Testis (tissue), 3 donors: ENCODE measurements around the gene CDH4. TPM values are rescaled to one million over a fixed set of nuclear protein-coding genes. Genes with fewer than 3 reads are reported as not detected.

ENCODE experiments used
- DNase-seq: peaks from one replicate; pipeline ENCODE4 v3.0.0-alpha.2; 2019
- H3K27ac ChIP-seq, 2 donors: fragments of 200-600 bp; sonication (generic); one replicate each; pipeline ENCODE4 v1.5.1; 2019
- H3K27me3 ChIP-seq: fragments of 200-600 bp; sonication (generic); one replicate; pipeline ENCODE4 v1.5.1; 2019
- H3K36me3 ChIP-seq: fragments of 200-600 bp; sonication (generic); one replicate; pipeline ENCODE4 v1.5.1; 2017; ENCODE audit warnings: low read depth; ENCODE audit errors: missing control alignments
- H3K4me1 ChIP-seq: fragments of 200-600 bp; sonication (generic); one replicate; pipeline ENCODE4 v1.5.1; 2019
- H3K4me3 ChIP-seq, 2 donors: fragments of 200-600 bp; sonication (generic); one replicate each; pipeline ENCODE4 v1.5.1; 2017 to 2019
- H3K9me3 ChIP-seq: fragments of 200-600 bp; sonication (generic); one replicate; pipeline ENCODE4 v1.5.1; 2017
- POLR2A ChIP-seq: fragments of 450-650 bp; IDR thresholded peaks from one replicate; pipeline ENCODE4 v1.6.1; 2017; ENCODE audit warnings: antibody characterized with exemption, mild to moderate bottlenecking, moderate library complexity
- WGBS, 2 donors: methylation state at CpG; one replicate each; pipeline ENCODE4 v1.1.5; 2018; 5-methylcytosine and 5-hydroxymethylcytosine counted together
- intact Hi-C: fragments of 100-400 bp; cut with DNase I; formaldehyde crosslinking; loops from one replicate; pipeline ENCODE4 v1.15.1; 2023; ENCODE audit warnings: low total_unique reads
- polyA plus RNA-seq: library from polyadenylated mRNA; stranded (reverse); fragments of 350-450 nt; fragmentation: Illumina TruSeq; extraction: RNeasy Lipid Tissue Mini Kit (QIAGEN cat#74804); gene quantifications from one replicate; pipeline ENCODE4 v1.2.3, GENCODE V29; 2014; ENCODE audit warnings: low read depth, low replicate concordance; ENCODE audit not compliant: insufficient read depth
- total RNA-seq, 2 donors: library from RNA; depleted of rRNA; stranded (reverse); fragments of >200 nt; gene quantifications; one replicate each; pipeline ENCODE4 v1.2.3, GENCODE V29; 2016
- TF ChIP-seq, protein P1 (sequence below), 3 experiments: fragments of 450-650 bp in 2 of 3; fragments of 200-600 bp in 1 of 3; sonication (generic) in 1 of 3; IDR thresholded peaks; one replicate each; pipeline ENCODE4 v1.5.1; 2016 to 2019; ENCODE audit warnings: antibody characterized with exemption in 3 of 3, mild to moderate bottlenecking in 2 of 3, moderate library complexity in 1 of 3

Gene CDH4
- total and polyA plus RNA-seq, 3 donors from 2014 or later, result 1.4 to 3.3 (median 1.9) TPM

DNA sequence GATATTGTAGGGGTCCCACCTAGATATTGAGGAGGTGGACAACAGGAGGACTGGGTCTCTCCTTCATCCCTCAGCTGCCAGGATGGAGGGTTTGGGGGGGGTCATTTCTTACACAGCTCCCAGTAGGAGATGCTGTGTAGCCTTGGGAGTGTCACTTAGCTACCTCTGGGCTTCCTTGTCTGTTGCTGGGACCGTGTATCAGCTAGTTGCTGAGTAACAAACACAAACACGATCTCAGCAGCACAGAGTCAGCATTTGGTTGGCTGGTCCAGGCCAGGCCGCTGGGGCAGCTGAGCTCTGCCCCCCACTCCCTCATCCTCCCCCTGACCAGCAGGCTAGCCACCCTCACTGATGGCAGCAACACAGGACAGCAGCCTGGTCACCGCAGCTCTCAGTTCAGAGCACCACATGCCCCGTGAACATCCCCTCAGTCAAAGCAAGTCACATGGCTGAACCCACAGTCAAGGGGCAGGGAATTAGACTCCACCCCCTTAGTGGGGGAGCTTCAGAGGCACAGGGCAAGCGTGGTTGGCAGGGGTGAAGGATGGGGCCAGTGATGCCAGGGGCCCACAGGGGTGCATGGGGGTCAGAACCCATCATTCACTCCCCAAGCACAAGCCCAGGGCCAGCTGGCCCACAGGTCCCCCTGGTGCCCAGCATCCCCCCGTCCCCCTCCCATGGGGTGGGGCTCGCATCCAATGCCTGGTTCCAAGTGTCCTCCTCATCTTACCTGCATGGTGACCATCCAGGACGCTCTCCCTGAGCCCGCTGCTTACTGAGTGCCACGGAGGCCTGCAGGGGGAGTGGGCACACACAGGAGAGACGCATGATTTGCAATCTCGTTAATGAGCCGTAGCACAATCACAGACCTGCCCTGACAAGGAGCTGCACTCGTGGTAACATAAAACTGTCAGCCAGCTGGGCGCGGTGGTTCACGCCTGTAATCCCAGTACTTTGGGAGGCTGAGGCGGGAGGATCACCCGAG lies 701.3 kb downstream of the CDH4 start:
- 83 to 90% methylated on average over 18 to 20 of the region's 20 CpGs for WGBS, 2 donors
- Histone ChIP-seq H3K36me3 (no peaks in the 10 kb centered on the region), H3K4me3 (no peak overlapping the region), H3K9me3 (no peaks in the 10 kb centered on the region), H3K27ac (no peak overlapping the region), H3K27me3 (no peaks in the 10 kb centered on the region), H3K4me1 (peaks cover 12% of the 10 kb centered on the region)
- intact Hi-C loops, result no loop called here
- TF ChIP-seq, protein P1, sequence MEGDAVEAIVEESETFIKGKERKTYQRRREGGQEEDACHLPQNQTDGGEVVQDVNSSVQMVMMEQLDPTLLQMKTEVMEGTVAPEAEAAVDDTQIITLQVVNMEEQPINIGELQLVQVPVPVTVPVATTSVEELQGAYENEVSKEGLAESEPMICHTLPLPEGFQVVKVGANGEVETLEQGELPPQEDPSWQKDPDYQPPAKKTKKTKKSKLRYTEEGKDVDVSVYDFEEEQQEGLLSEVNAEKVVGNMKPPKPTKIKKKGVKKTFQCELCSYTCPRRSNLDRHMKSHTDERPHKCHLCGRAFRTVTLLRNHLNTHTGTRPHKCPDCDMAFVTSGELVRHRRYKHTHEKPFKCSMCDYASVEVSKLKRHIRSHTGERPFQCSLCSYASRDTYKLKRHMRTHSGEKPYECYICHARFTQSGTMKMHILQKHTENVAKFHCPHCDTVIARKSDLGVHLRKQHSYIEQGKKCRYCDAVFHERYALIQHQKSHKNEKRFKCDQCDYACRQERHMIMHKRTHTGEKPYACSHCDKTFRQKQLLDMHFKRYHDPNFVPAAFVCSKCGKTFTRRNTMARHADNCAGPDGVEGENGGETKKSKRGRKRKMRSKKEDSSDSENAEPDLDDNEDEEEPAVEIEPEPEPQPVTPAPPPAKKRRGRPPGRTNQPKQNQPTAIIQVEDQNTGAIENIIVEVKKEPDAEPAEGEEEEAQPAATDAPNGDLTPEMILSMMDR (IDR thresholded peaks at IDR 0.05), result no peak
- TF ChIP-seq POLR2A, result no peak
- DNase-seq, result no peak

DNA sequence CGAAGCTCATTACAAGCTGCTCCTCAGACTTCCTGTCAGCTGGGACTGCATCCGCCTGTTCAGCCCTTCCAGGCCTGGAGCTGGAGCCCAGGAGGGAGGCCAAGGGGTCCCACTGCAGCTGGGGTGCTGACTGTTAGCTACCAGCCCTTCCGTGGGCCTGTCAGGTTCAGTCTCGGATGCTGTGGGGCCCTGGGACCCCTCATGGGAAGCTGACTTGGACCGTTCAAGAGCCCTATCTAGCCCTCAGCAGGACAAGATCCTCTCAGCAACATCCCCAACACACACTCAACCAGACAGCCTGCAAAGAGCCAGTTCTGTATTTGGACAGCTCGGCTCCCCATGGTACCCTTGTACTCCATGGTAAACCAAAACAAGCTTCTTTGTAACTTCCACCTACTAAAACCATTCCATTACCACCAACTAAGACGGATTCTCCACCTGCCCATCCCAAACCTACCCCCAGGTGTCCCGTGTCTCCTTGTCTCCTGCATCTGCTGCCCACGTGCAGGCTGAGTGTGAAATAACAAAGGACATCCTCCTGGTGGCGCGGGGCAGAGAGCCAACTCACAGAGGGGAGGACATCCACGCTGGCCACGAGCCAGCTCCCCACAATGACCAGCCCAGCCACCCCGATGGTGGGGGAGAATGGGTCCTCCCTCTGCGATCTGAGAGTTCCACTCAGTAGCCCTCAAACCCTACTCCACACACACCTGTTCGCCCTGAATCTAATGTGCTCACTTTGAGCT lies 702.4 kb downstream of the CDH4 start:
- H3K9me3 ChIP-seq, result no peaks in the 10 kb centered on the region
- H3K27ac ChIP-seq, result no peak overlapping the region
- intact Hi-C loops, result no loop called here
- peaks cover 14% of the 10 kb centered on the region for H3K4me1 ChIP-seq
- no peaks in the 10 kb centered on the region for H3K36me3 ChIP-seq
- WGBS, 2 donors, result 58 to 60% methylated on average over 14 to 16 of the region's 16 CpGs
- peak; percentile 52 for DNase-seq
- no peaks in the 10 kb centered on the region for H3K27me3 ChIP-seq
- H3K4me3 ChIP-seq, result no peak overlapping the region
- no peak for TF ChIP-seq POLR2A
- TF ChIP-seq, protein P1 (IDR thresholded peaks at IDR 0.05), result no peak

- DNase-seq, result no peak
- H3K4me1 ChIP-seq, result peaks cover 14% of the 10 kb centered on the region
- no peaks in the 10 kb centered on the region for H3K27me3 ChIP-seq
- H3K9me3 ChIP-seq, result no peaks in the 10 kb centered on the region
- H3K36me3 ChIP-seq, result no peaks in the 10 kb centered on the region
- WGBS, 2 donors, result 38 to 45% methylated on average over 6 of the region's 6 CpGs
- TF ChIP-seq, protein P1 (IDR thresholded peaks at IDR 0.05), result no peak
- no peak for TF ChIP-seq POLR2A
- intact Hi-C loops, result no loop called here
- H3K27ac ChIP-seq, result peak overlapping the region in 1 of 2 donors; percentile 43
- no peak overlapping the region for H3K4me3 ChIP-seq
Measured at GRCh38 chr20:61955668-61956395, 703.8 kb downstream of the CDH4 start.

- Histone ChIP-seq H3K36me3 (no peaks in the 10 kb centered on the region), H3K9me3 (no peaks in the 10 kb centered on the region), H3K4me3 (no peak overlapping the region), H3K27me3 (no peaks in the 10 kb centered on the region), H3K27ac (peak overlapping the region in 1 of 2 donors; percentile 43), H3K4me1 (peaks cover 14% of the 10 kb centered on the region)
- intact Hi-C loops, result no loop called here
- TF ChIP-seq, protein P1 (IDR thresholded peaks at IDR 0.05), result no peak
- TF ChIP-seq POLR2A, result no peak
- DNase-seq, result peak; percentile 70
- WGBS, 2 donors, result 38 to 43% methylated on average over 12 of the region's 12 CpGs
Measured at GRCh38 chr20:61956396-61957342, 704.6 kb downstream of the CDH4 start.
